SK-N-SH (cell line): Measurements from ENCODE around the gene ABHD10. TPM values are rescaled to one million over a fixed set of nuclear protein-coding genes. Genes with fewer than 3 reads are reported as not detected.

ENCODE experiments used
- CTCF ChIA-PET: fragments of 300-600, 350-600 bp; formaldehyde crosslinking; extraction: SDS; loops from one replicate; lab custom pipeline; 2021; lab: Yijun Ruan, JAX
- POLR2A ChIA-PET: fragments of 350-600 bp; sonication (Branson Sonifier 250); formaldehyde crosslinking; extraction: SDS; loops from one replicate; lab custom pipeline; 2020; ENCODE audit warnings: antibody characterized with exemption, inconsistent platforms; lab: Yijun Ruan, JAX
- DNase-seq: peaks from one replicate; pipeline ENCODE4 v3.0.0; 2012
- H2AFZ ChIP-seq: fragments of 200-600 bp; sonication (generic); 2 replicates; pipeline ENCODE4 v1.8.1; 2016; ENCODE audit warnings: antibody characterized with exemption, mild to moderate bottlenecking, low read depth
- H3F3A ChIP-seq: fragments of 200-600 bp; sonication (generic); replicated peaks from 2 replicates; pipeline ENCODE3; 2016; ENCODE audit warnings: antibody characterized with exemption, mild to moderate bottlenecking; ENCODE audit not compliant: insufficient read depth
- H3K27ac ChIP-seq, 2 experiments: fragments of 200-500 bp in 1 of 2; fragments of 200-600 bp in 1 of 2; sonication (Bioruptor generic) in 1 of 2; sonication (generic), shearing (Covaris generic) in 1 of 2; 2 replicates each; pipeline versions ENCODE4 v1.5.1 to v1.6.1; 2014 to 2016; ENCODE audit warnings: low read depth in 2 of 2, inconsistent platforms in 1 of 2, low read length in 1 of 2, mild to moderate bottlenecking in 1 of 2, mixed read lengths in 1 of 2
- H3K27me3 ChIP-seq: fragments of 200-600 bp; sonication (generic), shearing (Covaris generic); 2 replicates; pipeline ENCODE4 v1.6.1; 2016; ENCODE audit warnings: mixed run types; ENCODE audit not compliant: insufficient read depth
- H3K36me3 ChIP-seq, 2 experiments: fragments of 200-500 bp in 1 of 2; fragments of 200-600 bp in 1 of 2; sonication (Bioruptor generic) in 1 of 2; sonication (generic) in 1 of 2; replicated peaks in 1 of 2; 2 replicates each; pipeline versions ENCODE3 to v1.5.1; 2014 to 2016; ENCODE audit warnings: low read length in 1 of 2, mild to moderate bottlenecking in 1 of 2; ENCODE audit not compliant: insufficient read depth in 2 of 2, control insufficient read depth in 1 of 2
- H3K4me1 ChIP-seq, 2 experiments: fragments of 200-500 bp in 1 of 2; fragments of 200-600 bp in 1 of 2; sonication (Bioruptor generic) in 1 of 2; sonication (generic), shearing (Covaris generic) in 1 of 2; 2 replicates each; pipeline versions ENCODE4 v1.5.1 to v1.6.1; 2014 to 2016; ENCODE audit warnings: low read depth in 1 of 2, low read length in 1 of 2, mixed run types in 1 of 2; ENCODE audit not compliant: insufficient read depth in 2 of 2, control insufficient read depth in 1 of 2
- H3K4me2 ChIP-seq: fragments of 200-600 bp; sonication (generic), shearing (Covaris generic); 2 replicates; pipeline ENCODE4 v1.6.1; 2017; ENCODE audit warnings: mixed run types
- H3K4me3 ChIP-seq, 2 experiments: fragments of 200-500 bp in 1 of 2; fragments of 200-600 bp in 1 of 2; sonication (Bioruptor generic) in 1 of 2; sonication (generic), shearing (Covaris generic) in 1 of 2; 2 replicates each; pipeline versions ENCODE4 v1.5.1 to v1.8.1; 2014 to 2016; ENCODE audit warnings: low read depth in 2 of 2, inconsistent platforms in 1 of 2, low read length in 1 of 2, mild to moderate bottlenecking in 1 of 2, mixed read lengths in 1 of 2, moderate library complexity in 1 of 2
- H3K79me2 ChIP-seq: fragments of 200-600 bp; sonication (generic); 2 replicates; pipeline ENCODE4 v1.8.1; 2017; ENCODE audit warnings: mild to moderate bottlenecking; ENCODE audit not compliant: insufficient read depth
- H3K9ac ChIP-seq: fragments of 200-600 bp; sonication (generic); 2 replicates; pipeline ENCODE4 v1.6.1; 2017; ENCODE audit warnings: mixed run types
- H3K9me2 ChIP-seq: fragments of 200-600 bp; sonication (generic); 2 replicates; pipeline ENCODE4 v1.6.1; 2017; ENCODE audit warnings: mixed run types
- H3K9me3 ChIP-seq: fragments of 200-600 bp; sonication (generic); 2 replicates; pipeline ENCODE4 v1.6.1; 2017; ENCODE audit warnings: mixed run types, mild to moderate bottlenecking, moderate library complexity
- H4K20me1 ChIP-seq: fragments of 200-600 bp; sonication (generic); 2 replicates; pipeline ENCODE4 v1.6.1; 2017; ENCODE audit warnings: mild to moderate bottlenecking, mixed run types; ENCODE audit not compliant: insufficient read depth
- EP300 ChIP-seq, 2 experiments: IDR thresholded peaks; 2 replicates each; pipeline versions ENCODE4 v1.4.0 to v1.6.1; 2012; ENCODE audit warnings: borderline replicate concordance in 1 of 2, low read depth in 1 of 2, low read length in 1 of 2
- FOSL2 ChIP-seq: IDR thresholded peaks from 2 replicates; pipeline ENCODE4 v1.4.0; 2012; ENCODE audit warnings: low read depth, mild to moderate bottlenecking, moderate library complexity, borderline replicate concordance
- FOXJ3 ChIP-seq: sonication (generic); formaldehyde crosslinking; IDR thresholded peaks from 2 replicates; pipeline ENCODE4 v1.5.1; 2020; ENCODE audit warnings: mild to moderate bottlenecking, missing genetic modification reagents
- GABPA ChIP-seq: IDR thresholded peaks from 2 replicates; pipeline ENCODE4 v1.4.0; 2012; ENCODE audit warnings: low read depth, mild to moderate bottlenecking
- JUND ChIP-seq: IDR thresholded peaks from 2 replicates; pipeline ENCODE4 v1.4.0; 2012
- NFIC ChIP-seq: IDR thresholded peaks from 2 replicates; pipeline ENCODE4 v1.4.0; 2012; ENCODE audit warnings: borderline replicate concordance
- POLR2AphosphoS5 ChIP-seq: IDR thresholded peaks from 2 replicates; pipeline ENCODE4 v1.6.1; 2012; ENCODE audit warnings: low read depth, low read length
- RAD21 ChIP-seq: IDR thresholded peaks from 2 replicates; pipeline ENCODE4 v1.6.1; 2012; ENCODE audit warnings: mild to moderate bottlenecking, low read length
- RFX5 ChIP-seq: IDR thresholded peaks from 2 replicates; pipeline ENCODE4 v1.6.1; 2012; ENCODE audit warnings: mild to moderate bottlenecking, improper control_type of control experiment, low read length
- TCF12 ChIP-seq: IDR thresholded peaks from 2 replicates; pipeline ENCODE4 v1.4.0; 2012
- TEAD4 ChIP-seq: IDR thresholded peaks from 2 replicates; pipeline ENCODE4 v1.4.0; 2012; ENCODE audit warnings: mild to moderate bottlenecking, borderline replicate concordance; ENCODE audit not compliant: insufficient read depth
- YY1 ChIP-seq: IDR thresholded peaks from 2 replicates; pipeline ENCODE4 v1.4.0; 2012; ENCODE audit warnings: low read depth, mild to moderate bottlenecking
- WGBS: methylation state at CpG from one replicate; pipeline ENCODE4 v1.1.6; 2017; ENCODE audit warnings: low lambda C conversion rate; 5-methylcytosine and 5-hydroxymethylcytosine counted together
- polyA plus RNA-seq, 3 experiments: library from polyadenylated mRNA; depleted of rRNA; stranded (reverse); fragments of >200 nt; gene quantifications; 2 replicates each; pipeline ENCODE4 v1.2.3, GENCODE V29; 2012
- TF ChIP-seq, protein P1 (sequence below): fragments of 150-350 bp; IDR thresholded peaks from 2 replicates; pipeline ENCODE4 v1.6.1; 2016; ENCODE audit warnings: mild to moderate bottlenecking, low read depth, low read length
- TF ChIP-seq, protein P2 (sequence below): IDR thresholded peaks from 2 replicates; pipeline ENCODE4 v1.4.0; 2012; ENCODE audit warnings: low read depth
- TF ChIP-seq, protein P3 (sequence below): IDR thresholded peaks from 2 replicates; pipeline ENCODE4 v1.6.1; 2012; ENCODE audit warnings: mild to moderate bottlenecking, low read depth, low read length, moderate library complexity

The ABHD10 gene
- polyA plus RNA-seq, 1 of the 3 experiments (the other 2 are of a cell fraction), result 14.8 TPM

- Histone ChIP-seq H3K9ac (no peak overlapping the region), H4K20me1 (no peaks in the 10 kb centered on the region), H3K4me2 (no peak overlapping the region), H3K27ac (no peak overlapping the region), H3K4me1 (peaks cover 0 to 5% of the 10 kb centered on the region in 2 experiments; a peak in 1 of 4 replicates), H3K79me2 (peaks cover 5% of the 10 kb centered on the region), H3K9me2 (no peaks in the 10 kb centered on the region), H3F3A (peaks cover 17% of the 10 kb centered on the region), H3K36me3 (peaks cover 24 to 28% of the 10 kb centered on the region in 2 experiments), H3K27me3 (no peaks in the 10 kb centered on the region), H3K9me3 (no peaks in the 10 kb centered on the region), H2AFZ (no peak overlapping the region), H3K4me3 (no peak overlapping the region)
- TF ChIP-seq POLR2AphosphoS5 (no peak), GABPA (no peak), NFIC (no peak), EP300 (IDR thresholded peaks at IDR 0.05; ENCODE audit: borderline replicate concordance in 1 of 2, low read depth in 1 of 2, low read length in 1 of 2) (no peak), RFX5 (no peak), YY1 (no peak), RAD21 (no peak), FOSL2 (no peak), TEAD4 (no peak), JUND (no peak), TCF12 (no peak), FOXJ3 (CRISPR knock-in tag) (no peak)
- TF ChIP-seq, protein P1, sequence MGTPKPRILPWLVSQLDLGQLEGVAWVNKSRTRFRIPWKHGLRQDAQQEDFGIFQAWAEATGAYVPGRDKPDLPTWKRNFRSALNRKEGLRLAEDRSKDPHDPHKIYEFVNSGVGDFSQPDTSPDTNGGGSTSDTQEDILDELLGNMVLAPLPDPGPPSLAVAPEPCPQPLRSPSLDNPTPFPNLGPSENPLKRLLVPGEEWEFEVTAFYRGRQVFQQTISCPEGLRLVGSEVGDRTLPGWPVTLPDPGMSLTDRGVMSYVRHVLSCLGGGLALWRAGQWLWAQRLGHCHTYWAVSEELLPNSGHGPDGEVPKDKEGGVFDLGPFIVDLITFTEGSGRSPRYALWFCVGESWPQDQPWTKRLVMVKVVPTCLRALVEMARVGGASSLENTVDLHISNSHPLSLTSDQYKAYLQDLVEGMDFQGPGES, result no peak
- TF ChIP-seq, protein P2, sequence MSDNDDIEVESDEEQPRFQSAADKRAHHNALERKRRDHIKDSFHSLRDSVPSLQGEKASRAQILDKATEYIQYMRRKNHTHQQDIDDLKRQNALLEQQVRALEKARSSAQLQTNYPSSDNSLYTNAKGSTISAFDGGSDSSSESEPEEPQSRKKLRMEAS, result no peak
- TF ChIP-seq, protein P3, sequence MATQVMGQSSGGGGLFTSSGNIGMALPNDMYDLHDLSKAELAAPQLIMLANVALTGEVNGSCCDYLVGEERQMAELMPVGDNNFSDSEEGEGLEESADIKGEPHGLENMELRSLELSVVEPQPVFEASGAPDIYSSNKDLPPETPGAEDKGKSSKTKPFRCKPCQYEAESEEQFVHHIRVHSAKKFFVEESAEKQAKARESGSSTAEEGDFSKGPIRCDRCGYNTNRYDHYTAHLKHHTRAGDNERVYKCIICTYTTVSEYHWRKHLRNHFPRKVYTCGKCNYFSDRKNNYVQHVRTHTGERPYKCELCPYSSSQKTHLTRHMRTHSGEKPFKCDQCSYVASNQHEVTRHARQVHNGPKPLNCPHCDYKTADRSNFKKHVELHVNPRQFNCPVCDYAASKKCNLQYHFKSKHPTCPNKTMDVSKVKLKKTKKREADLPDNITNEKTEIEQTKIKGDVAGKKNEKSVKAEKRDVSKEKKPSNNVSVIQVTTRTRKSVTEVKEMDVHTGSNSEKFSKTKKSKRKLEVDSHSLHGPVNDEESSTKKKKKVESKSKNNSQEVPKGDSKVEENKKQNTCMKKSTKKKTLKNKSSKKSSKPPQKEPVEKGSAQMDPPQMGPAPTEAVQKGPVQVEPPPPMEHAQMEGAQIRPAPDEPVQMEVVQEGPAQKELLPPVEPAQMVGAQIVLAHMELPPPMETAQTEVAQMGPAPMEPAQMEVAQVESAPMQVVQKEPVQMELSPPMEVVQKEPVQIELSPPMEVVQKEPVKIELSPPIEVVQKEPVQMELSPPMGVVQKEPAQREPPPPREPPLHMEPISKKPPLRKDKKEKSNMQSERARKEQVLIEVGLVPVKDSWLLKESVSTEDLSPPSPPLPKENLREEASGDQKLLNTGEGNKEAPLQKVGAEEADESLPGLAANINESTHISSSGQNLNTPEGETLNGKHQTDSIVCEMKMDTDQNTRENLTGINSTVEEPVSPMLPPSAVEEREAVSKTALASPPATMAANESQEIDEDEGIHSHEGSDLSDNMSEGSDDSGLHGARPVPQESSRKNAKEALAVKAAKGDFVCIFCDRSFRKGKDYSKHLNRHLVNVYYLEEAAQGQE, result no peak
- POLR2A ChIA-PET, result no interaction called here
- no peak for DNase-seq
- WGBS, result 100% methylated on average over 2 of the region's 2 CpGs
- CTCF ChIA-PET, result interaction anchor here (2.4 to 14.5 kb wide), 4 partner anchors 8 to 51 kb away, joined by 5 to 165 read pairs (median 71); partner anchors contain the start of gene TAGLN3
Measured at GRCh38 chr3:111993038-111993437, 14.2 kb downstream of the ABHD10 start.
